GM18520 (cell line): ENCODE results near the gene GAPDH.
"Not testable (repeated sequence)": the region's sequence is repeated elsewhere in the genome, so short reads cannot be mapped to it uniquely, and the experiment has no call there.

Experiments used
- ATAC-seq: cut with Tn5 transposase; IDR thresholded peaks from one replicate; pipeline ENCODE4 v1.9.1; 2021; ENCODE audit not compliant: unreplicated experiment

GAPDH gene

GRCh38 chr12:6533923-6534694 lies at the start of gene GAPDH:
GAPDH (plus strand) TSS chr12:6534517; CDS start chr12:6534833, 316 bp downstream.
- peak; percentile 33 for ATAC-seq

GRCh38 chr12:6488240-6488639 lies 46.1 kb upstream of the GAPDH start:
- no peak for ATAC-seq

GRCh38 chr12:6489449-6489848 lies 44.9 kb upstream of the GAPDH start:
- no peak for ATAC-seq

GRCh38 chr12:6490673-6491072 lies 43.6 kb upstream of the GAPDH start:
- ATAC-seq: not testable (repeated sequence)

- peak; percentile 28 for ATAC-seq
These were observed 41.4 kb upstream of the GAPDH start, which contains the start of gene MRPL51 for GRCh38 chr12:6492838-6493496. MRPL51 (minus strand) TSS chr12:6493262; CDS start chr12:6493136, 126 bp downstream.

- ATAC-seq: peak; percentile 92
These were observed 40.6 kb upstream of the GAPDH start, which contains the start of gene NCAPD2 for GRCh38 chr12:6493497-6494257. NCAPD2 (plus strand) TSS chr12:6494102; CDS start chr12:6495099, 997 bp downstream.

- no peak for ATAC-seq
These were observed 40.0 kb upstream of the GAPDH start for GRCh38 chr12:6494258-6494743.

- no peak for ATAC-seq
These were observed 39.3 kb upstream of the GAPDH start for GRCh38 chr12:6494968-6495367.

- ATAC-seq: not testable (repeated sequence)
These were observed 37.0 kb upstream of the GAPDH start for GRCh38 chr12:6497291-6497690.

GRCh38 chr12:6500466-6500865 lies 33.9 kb upstream of the GAPDH start:
- ATAC-seq: no peak

- ATAC-seq: no peak
These were observed 27.0 kb upstream of the GAPDH start for GRCh38 chr12:6507102-6507998.

- ATAC-seq: no peak
These were observed 26.2 kb upstream of the GAPDH start for GRCh38 chr12:6508087-6508486.

GRCh38 chr12:6520186-6520585 lies 14.1 kb upstream of the GAPDH start:
- no peak for ATAC-seq

GRCh38 chr12:6522193-6522592 lies 12.1 kb upstream of the GAPDH start:
- no peak for ATAC-seq

- ATAC-seq: no peak
These were observed 10.6 kb upstream of the GAPDH start for GRCh38 chr12:6523708-6524107.

GRCh38 chr12:6524648-6525047 lies 9.7 kb upstream of the GAPDH start:
- ATAC-seq: no peak

GRCh38 chr12:6526201-6526600 lies 8.1 kb upstream of the GAPDH start:
- no peak for ATAC-seq

- ATAC-seq: no peak
These were observed 7.4 kb upstream of the GAPDH start for GRCh38 chr12:6526766-6527525.

GRCh38 chr12:6527711-6528110 lies 6.6 kb upstream of the GAPDH start:
- no peak for ATAC-seq
